K562 (cell line): ENCODE measurements around the gene ASIC3. TPM values are rescaled to one million over a fixed set of nuclear protein-coding genes. Genes with fewer than 3 reads are reported as not detected.

ENCODE experiments used
- CBX3 ChIP-seq, 2 experiments: IDR thresholded peaks; 1 replicate in 1 of 2; 2 replicates in 1 of 2; pipeline ENCODE4 v1.6.1; 2012; ENCODE audit warnings: inconsistent platforms in 2 of 2, low read length in 2 of 2, borderline replicate concordance in 1 of 2, control low read depth in 1 of 2
- CLOCK ChIP-seq: fragments of 250-450 bp; sonication (Bioruptor Pico); IDR thresholded peaks from 2 replicates; pipeline ENCODE4 v1.4.0; 2020; ENCODE audit warnings: mild to moderate bottlenecking, moderate library complexity, borderline replicate concordance
- DDX20 ChIP-seq: fragments of 450-650 bp; IDR thresholded peaks from 2 replicates; pipeline ENCODE4 v1.6.1; 2016; ENCODE audit warnings: missing genetic modification characterization, low read depth, mild to moderate bottlenecking, missing compliant biosample characterization, moderate library complexity
- DMBX1 ChIP-seq: fragments of 250-450 bp; sonication (Bioruptor Pico); IDR thresholded peaks from 2 replicates; pipeline ENCODE4 v1.8.0; 2022; ENCODE audit warnings: inconsistent platforms, mild to moderate bottlenecking, moderate library complexity, borderline replicate concordance
- ETV1 ChIP-seq: fragments of 450-650 bp; conservative IDR thresholded peaks from 2 replicates; pipeline ENCODE4 v1.6.1; 2016; ENCODE audit warnings: missing genetic modification characterization, control low read depth, low read depth, missing compliant biosample characterization
- FOSL1 ChIP-seq: fragments of 200-800 bp; sonication (Bioruptor generic); conservative IDR thresholded peaks from 2 replicates; pipeline ENCODE4 v1.6.1; 2016; ENCODE audit warnings: missing genetic modification characterization, missing compliant biosample characterization
- GTF2E2 ChIP-seq: fragments of 200-800 bp; sonication (Bioruptor generic); IDR thresholded peaks from 2 replicates; pipeline ENCODE4 v1.6.1; 2016; ENCODE audit warnings: missing genetic modification characterization, missing compliant biosample characterization
- MCM7 ChIP-seq, 2 experiments: fragments of 450-650 bp; IDR thresholded peaks; 2 replicates each; pipeline ENCODE4 v1.6.1; 2016 to 2018
- SPI1 ChIP-seq: IDR thresholded peaks from 2 replicates; pipeline ENCODE4 v1.6.1; 2011; ENCODE audit warnings: low read depth, low read length, control low read depth, borderline replicate concordance
- TCFL5 ChIP-seq: fragments of 250-450 bp; sonication (Bioruptor Pico); conservative IDR thresholded peaks from 2 replicates; pipeline ENCODE4 v1.6.1; 2021; ENCODE audit warnings: mild to moderate bottlenecking, moderate library complexity, matching md5 sums
- TEAD2 ChIP-seq: fragments of 450-650 bp; IDR thresholded peaks from 2 replicates; pipeline ENCODE4 v1.6.1; 2016; ENCODE audit warnings: missing genetic modification characterization, control low read depth, missing compliant biosample characterization
- TFE3 ChIP-seq: fragments of 450-650 bp; formaldehyde crosslinking; IDR thresholded peaks from 2 replicates; pipeline ENCODE4 v1.4.0; 2020; ENCODE audit warnings: mild to moderate bottlenecking, mixed read lengths
- ZBTB7A ChIP-seq: IDR thresholded peaks from 2 replicates; pipeline ENCODE4 v1.6.1; 2011; ENCODE audit warnings: low read depth, mild to moderate bottlenecking, low read length, moderate library complexity, borderline replicate concordance; ENCODE audit not compliant: control insufficient read depth
- ZNF324 ChIP-seq: fragments of 250-450 bp; sonication (Bioruptor Pico); IDR thresholded peaks from 2 replicates; pipeline ENCODE4 v1.4.0; 2020; ENCODE audit warnings: mild to moderate bottlenecking
- ZNF766 ChIP-seq: fragments of 200-800 bp; sonication (Bioruptor generic); conservative IDR thresholded peaks from 2 replicates; pipeline ENCODE4 v1.6.1; 2016; ENCODE audit warnings: missing genetic modification characterization, missing compliant biosample characterization
- ZNF77 ChIP-seq: fragments of 250-450 bp; sonication (Bioruptor Pico); IDR thresholded peaks from 2 replicates; pipeline ENCODE4 v1.5.0; 2020
- polyA plus RNA-seq, 8 experiments: library from polyadenylated mRNA; depleted of rRNA in 4 of 8; stranded (reverse) in 5 of 8; unstranded in 3 of 8; fragments of >200 nt; fragmentation: Nextera tagmentation in 2 of 8; fragmentation: Illumina TruSeq in 1 of 8; extraction: Ambion mirVana in 2 of 8; extraction: Trizol in 1 of 8; gene quantifications; 2 replicates each; pipeline versions ENCODE4 v1.2.1 to v1.2.3, GENCODE V29; 2011 to 2014; ENCODE audit warnings: inconsistent platforms in 1 of 8, missing spikeins in 1 of 8
- total RNA-seq, 7 experiments: library from RNA; depleted of rRNA in 6 of 7; stranded (reverse); fragments of >200 nt in 6 of 7; fragmentation: Illumina TruSeq in 2 of 7; extraction: Trizol in 2 of 7; gene quantifications; 2 replicates each; pipeline versions ENCODE4 v1.2.1 to v1.2.3, GENCODE V29; 2011 to 2021; ENCODE audit warnings: low replicate concordance in 1 of 7
- TF ChIP-seq, protein P1 (sequence below): fragments of 250-450 bp; sonication (Bioruptor Pico); IDR thresholded peaks from 2 replicates; pipeline ENCODE4 v1.4.0; 2020; ENCODE audit warnings: mild to moderate bottlenecking, moderate library complexity
- TF ChIP-seq, protein P2 (sequence below), 3 experiments: IDR thresholded peaks in 2 of 3; conservative IDR thresholded peaks in 1 of 3; 2 replicates each; pipeline ENCODE4 v1.5.1; 2011 to 2012; ENCODE audit warnings: low read length in 3 of 3, mild to moderate bottlenecking in 3 of 3, control low read depth in 2 of 3, improper control_type of control experiment in 1 of 3, inconsistent platforms in 1 of 3, low read depth in 1 of 3, mixed read lengths in 1 of 3, moderate library complexity in 1 of 3; ENCODE audit not compliant: insufficient read depth in 2 of 3

The ASIC3 gene
- total and polyA plus RNA-seq, 9 of the 15 experiments (the other 6 are each of a cell fraction or from before 2014, with no cell fraction given), result 0.11 to 5.0 (median 0.87) TPM

GRCh38 chr7:151026771-151027727 is 21.3 kb upstream of the ASIC3 start (continued):
- TF ChIP-seq TFE3 (CRISPR knock-in tag), result peak; percentile 72
- TF ChIP-seq FOSL1 (tag), result peak; percentile 79
- peak in 1 of 2 experiments; percentile 25; a peak in 1 of 3 replicates for TF ChIP-seq CBX3 (IDR thresholded peaks at IDR 0.05; ENCODE audit: borderline replicate concordance in 1 of 2, low read length in 2 of 2)
- TF ChIP-seq ZNF324, result peak; percentile 65
- TF ChIP-seq, protein P1, sequence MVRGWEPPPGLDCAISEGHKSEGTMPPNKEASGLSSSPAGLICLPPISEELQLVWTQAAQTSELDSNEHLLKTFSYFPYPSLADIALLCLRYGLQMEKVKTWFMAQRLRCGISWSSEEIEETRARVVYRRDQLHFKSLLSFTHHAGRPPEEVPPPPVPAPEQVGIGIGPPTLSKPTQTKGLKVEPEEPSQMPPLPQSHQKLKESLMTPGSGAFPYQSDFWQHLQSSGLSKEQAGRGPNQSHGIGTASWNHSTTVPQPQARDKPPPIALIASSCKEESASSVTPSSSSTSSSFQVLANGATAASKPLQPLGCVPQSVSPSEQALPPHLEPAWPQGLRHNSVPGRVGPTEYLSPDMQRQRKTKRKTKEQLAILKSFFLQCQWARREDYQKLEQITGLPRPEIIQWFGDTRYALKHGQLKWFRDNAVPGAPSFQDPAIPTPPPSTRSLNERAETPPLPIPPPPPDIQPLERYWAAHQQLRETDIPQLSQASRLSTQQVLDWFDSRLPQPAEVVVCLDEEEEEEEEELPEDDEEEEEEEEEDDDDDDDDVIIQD, result peak; percentile 96
- peak; percentile 63 for TF ChIP-seq ETV1 (tag)
- peak; percentile 81 for TF ChIP-seq TEAD2
- TF ChIP-seq GTF2E2, result peak; percentile 64; the same call in 1 of the 2 replicates
- TF ChIP-seq ZNF766 (CRISPR knock-in tag), result peak; percentile 93
- TF ChIP-seq, protein P2, sequence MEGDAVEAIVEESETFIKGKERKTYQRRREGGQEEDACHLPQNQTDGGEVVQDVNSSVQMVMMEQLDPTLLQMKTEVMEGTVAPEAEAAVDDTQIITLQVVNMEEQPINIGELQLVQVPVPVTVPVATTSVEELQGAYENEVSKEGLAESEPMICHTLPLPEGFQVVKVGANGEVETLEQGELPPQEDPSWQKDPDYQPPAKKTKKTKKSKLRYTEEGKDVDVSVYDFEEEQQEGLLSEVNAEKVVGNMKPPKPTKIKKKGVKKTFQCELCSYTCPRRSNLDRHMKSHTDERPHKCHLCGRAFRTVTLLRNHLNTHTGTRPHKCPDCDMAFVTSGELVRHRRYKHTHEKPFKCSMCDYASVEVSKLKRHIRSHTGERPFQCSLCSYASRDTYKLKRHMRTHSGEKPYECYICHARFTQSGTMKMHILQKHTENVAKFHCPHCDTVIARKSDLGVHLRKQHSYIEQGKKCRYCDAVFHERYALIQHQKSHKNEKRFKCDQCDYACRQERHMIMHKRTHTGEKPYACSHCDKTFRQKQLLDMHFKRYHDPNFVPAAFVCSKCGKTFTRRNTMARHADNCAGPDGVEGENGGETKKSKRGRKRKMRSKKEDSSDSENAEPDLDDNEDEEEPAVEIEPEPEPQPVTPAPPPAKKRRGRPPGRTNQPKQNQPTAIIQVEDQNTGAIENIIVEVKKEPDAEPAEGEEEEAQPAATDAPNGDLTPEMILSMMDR (IDR thresholded peaks at IDR 0.05 in 2 of 3, conservative IDR thresholded peaks at IDR 0.05 in 1 of 3; ENCODE audit: insufficient read depth in 2 of 3, low read depth in 1 of 3, low read length in 3 of 3), result peak in 1 of 3 experiments; percentile 13; a peak in 1 of 6 replicates
- peak; percentile 15; the same call in 1 of the 2 replicates for TF ChIP-seq SPI1
- TF ChIP-seq CLOCK (CRISPR knock-in tag), result peak; percentile 92; the same call in 1 of the 2 replicates
- peak; percentile 92 for TF ChIP-seq DDX20
- TF ChIP-seq MCM7 (IDR thresholded peaks at IDR 0.05), result 0 out of 4 replicates have a peak, but pooled peaks of 1 of the 2 experiments have one; percentile 4
- TF ChIP-seq TCFL5 (CRISPR knock-in tag), result peak; percentile 89
- peak; percentile 28; the same call in 1 of the 2 replicates for TF ChIP-seq ZBTB7A
- TF ChIP-seq DMBX1, result peak; percentile 99
- 0 out of 2 replicates have a peak, but pooled peaks have one; percentile 50 for TF ChIP-seq ZNF77 (CRISPR knock-in tag)
